CD4-positive, alpha-beta T cell treated with Interferon gamma for 1 hour (primary cell): ENCODE data around the gene PHC1.

Experiments
- DNase-seq: peaks from one replicate; pipeline ENCODE4 v3.0.0-alpha.2; 2020

Gene PHC1

DNA sequence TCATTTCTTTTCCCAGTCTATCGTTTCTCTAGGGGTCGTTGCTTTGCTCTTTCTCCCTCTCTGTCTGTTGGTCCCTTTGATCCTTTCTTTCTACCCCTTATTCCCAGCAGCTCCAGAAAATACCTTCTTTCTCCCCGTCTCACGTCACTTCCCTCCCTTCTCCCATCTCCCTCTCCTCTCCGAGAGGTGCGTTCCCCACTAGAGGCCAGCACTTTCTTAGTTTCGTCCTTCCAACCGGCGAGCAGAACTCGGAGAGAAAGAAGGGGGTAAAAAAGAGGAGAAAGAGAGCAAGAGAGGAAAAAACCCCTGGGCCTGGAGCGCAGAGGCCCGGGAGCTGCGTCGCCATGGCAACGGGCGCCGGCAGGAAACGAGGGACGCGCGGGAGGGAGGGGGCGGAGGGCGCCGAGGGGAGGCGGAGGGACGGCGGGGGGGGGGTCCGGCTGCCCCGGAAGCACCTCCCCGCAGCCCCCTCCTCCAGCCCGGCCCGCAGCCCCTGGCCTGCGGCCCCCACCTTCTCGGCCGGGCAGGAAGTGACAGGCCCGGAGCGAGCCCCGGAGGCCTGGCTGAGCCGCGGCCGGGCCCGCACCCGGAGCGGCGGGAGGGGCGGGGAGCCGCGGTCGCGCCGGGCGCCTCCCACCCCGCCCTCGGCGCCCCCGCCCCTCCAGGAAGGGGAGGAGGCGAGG is at the start of gene PHC1:
Gene PHC1 (plus strand): TSS at position 477 of the 683 bp plus-strand sequence. CDS start 3,169 bp downstream, outside the sequence.
- DNase-seq, result peak; percentile 80

DNA sequence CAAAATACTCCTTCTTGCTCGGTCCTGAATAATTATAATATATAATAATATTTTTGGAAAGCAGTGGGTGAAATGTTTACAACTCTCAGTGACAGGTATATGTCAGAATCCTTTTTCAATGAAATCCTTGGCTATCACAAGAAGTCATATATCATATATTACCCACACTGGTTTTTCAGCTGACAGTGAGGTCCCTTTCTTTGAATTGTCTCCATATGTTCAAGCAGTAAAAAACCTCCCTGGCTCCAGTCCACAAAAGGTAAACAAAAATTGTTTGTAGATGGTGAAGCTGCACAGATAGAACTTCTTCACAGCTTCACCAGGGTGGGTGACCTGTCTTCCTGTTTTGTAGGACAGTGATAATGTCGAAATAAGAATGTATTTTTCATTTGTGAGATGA is 47.9 kb upstream of the PHC1 start:
- no peak for DNase-seq

DNA sequence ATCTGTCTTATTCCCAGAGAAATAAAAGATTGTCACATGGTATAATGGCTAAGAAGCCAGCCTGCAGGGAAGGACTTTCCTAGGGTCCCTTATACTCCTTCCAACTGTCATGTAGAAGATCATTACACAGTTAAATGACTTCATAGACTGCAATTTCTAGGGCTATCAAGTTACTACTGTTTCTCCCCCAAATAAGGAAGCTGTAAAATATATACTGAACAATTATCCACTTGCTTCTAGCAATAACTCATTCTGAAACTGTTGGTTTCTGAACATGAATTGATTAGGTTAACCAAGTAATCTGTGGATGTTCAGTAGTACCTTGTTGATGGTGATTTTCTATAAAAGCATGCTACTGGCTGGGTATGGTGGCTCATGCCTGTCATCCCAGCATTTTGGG is 47.3 kb upstream of the PHC1 start:
- DNase-seq, result no peak

DNA sequence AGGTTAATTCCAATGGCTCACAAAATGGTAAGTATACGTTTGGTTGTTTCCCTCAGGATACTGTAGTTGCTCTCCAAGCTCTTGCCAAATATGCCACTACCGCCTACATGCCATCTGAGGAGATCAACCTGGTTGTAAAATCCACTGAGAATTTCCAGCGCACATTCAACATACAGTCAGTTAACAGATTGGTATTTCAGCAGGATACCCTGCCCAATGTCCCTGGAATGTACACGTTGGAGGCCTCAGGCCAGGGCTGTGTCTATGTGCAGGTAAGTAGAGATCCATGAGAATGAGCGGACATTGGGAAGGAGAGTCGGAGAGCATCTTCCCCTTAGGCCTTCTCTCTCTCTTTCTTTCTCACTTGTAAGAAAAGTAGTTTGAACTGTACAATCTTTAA is 46.5 kb upstream of the PHC1 start:
- DNase-seq, result no peak

DNA sequence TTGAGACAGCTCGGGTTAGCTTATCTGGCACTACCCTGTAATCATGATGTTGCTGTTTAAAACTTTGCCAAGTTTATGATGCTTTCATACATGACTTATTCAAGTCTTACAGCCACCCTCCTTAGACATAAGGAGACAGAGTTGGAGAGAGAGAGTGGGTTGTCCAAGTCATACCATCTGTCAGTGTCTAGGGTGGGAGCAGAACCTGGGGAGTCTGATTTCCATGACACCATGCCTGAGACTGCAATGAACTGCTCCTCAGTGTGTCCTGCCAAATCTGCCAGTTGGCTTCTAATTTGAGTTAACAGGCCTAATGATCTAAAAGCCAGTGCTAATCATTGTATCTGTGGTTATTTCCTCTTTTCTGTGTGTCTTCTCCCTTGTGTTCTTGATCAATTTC is 43.7 kb upstream of the PHC1 start:
- no peak for DNase-seq

DNA sequence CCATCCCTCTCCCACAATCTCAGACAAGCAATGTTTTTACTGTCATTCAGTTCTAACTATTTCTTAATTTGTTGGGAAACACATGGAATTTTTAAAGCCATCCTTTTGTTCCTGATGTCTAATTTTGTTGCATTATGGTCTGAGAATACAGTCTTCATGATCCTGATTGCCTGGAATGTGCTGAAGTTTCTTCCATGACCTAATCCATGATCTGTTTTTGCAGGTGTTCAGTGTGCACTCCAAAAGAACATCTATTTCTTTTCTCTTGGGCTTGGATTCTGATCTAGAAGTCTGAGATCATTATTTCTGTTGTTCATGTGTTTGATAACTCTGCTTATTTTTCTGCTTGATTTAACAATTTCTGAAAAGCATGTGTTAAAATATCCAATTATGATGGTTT is 43.2 kb upstream of the PHC1 start:
- no peak for DNase-seq

DNA sequence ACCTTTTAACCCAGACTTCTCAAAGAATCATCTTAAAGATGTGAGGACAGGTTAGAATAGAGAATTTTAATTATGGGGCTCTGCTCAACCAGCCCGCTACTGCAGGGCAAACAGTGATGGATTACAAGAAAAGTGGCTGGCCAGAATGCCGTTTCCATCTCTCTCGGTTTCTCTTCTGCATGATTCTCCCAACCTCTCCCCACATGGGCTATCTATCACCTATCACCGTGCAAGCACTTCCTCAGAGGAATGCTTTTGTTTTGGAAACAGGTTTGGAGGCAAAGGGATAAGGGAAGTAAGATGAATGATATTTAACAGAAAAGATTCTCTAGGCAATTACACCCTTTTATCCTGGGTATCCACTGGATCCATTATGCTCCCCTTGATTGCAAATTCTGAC is 37.4 kb upstream of the PHC1 start:
- DNase-seq, result no peak

DNA sequence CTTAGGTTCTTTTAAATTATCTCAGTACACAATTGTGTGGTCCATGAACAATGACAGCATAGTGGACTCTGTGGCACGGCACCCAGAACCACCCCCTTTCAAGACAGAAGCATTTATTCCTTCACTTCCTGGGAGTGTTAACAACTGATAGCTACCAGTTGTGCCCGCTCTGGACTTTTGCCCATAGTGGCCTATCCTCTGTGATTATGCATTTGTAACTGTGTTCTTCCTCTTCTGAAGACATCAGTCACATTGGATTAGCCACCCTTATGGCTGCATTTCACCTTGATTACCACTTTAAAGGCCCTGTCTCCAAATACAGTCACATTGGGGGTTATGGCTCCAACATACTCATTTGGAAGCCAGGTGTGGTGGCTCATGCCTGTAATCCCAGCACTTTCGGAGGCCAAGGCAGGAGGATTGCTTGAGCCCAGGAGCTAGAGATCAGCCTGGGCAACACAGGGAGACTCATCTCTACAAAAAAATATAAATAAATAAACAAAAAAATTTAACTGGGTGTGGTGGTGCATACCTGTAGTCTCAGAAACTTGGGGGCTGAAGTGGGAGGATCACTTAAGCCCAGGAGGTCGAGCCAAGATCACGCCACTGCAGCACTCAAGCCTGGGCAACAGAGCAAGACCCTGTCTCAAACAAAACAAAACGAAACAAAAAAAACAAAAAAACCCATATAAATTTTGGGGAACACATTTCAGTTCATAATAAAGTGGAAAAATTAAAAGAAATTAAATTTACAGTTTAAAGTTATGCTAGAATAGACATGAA is 27.6 kb upstream of the PHC1 start:
- DNase-seq, result no peak

DNA sequence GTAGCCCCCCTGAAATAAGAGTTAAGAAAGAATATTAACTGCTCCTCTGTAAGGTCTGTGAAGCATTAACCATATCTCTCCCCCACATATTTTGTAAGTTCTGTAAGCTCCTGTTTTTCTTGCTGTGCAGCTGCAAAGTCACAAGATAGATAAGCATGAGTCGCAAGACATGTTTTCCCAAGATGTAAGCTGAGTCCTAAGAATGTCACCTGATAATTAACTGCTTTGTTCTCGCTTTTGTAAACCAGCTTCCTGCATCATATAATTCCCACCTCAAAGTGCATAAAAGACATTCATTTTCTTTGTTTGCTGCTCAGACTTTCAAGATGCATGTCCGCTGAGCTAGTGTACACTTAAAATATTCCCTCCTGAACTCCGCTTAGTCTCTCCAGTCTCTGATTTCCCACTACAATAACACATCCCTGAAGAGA is 27.0 kb upstream of the PHC1 start:
- DNase-seq, result no peak

DNA sequence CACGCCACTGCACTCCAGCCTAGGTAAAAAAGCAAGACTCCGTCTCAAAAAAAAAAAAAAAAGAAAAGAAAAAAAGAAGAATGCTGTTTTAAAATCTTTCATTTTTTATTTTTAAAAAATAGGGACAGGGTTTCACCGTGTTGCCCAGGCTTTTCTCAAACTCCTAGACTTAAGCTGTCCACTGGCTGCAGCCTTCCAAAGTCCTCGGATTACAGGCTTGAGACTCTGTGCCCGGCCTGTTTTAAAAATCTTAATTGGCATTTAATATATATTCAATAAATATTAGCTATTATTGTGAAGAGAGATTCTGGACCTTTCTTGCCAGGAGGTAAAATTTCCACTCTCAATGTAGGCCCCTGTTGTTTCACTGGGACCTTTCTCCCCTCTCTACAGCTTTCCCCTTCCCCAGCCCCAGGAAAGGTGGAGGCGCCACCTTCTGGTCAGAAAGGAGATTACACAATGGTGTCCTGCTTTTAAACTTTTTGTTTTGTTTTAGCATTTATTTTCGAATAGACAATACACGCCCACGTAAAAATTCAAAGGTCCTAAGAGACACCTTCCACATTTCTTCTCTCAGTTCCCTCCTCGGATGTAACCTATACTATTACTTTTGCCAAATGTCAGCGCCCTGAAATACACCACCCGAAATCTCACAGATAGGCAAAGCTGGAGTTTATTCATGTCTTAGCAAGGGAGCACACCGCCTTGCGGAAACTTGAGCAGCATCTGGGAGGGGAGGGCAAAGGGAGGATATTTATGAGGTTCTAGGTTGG is 23.8 kb upstream of the PHC1 start:
- peak; percentile 26 for DNase-seq

DNA sequence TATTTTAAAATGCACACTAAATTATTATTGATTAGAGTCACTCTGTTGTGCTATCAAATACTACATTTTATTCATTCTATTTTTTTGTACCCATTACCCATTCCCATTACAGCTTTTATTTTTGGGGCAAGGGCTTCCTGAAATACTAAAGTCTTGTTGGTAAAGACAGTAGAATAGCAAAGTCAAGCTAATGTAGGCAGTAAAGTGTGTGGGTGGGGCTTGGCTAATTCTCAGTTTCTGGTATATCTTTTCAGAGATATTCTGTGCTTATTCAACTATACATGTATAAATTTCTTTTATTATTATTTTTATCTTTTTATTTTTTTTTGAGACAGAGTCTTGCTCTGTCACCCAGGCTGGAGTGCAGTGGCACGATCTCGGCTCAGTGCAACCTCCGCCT is 22.3 kb upstream of the PHC1 start:
- DNase-seq, result no peak

DNA sequence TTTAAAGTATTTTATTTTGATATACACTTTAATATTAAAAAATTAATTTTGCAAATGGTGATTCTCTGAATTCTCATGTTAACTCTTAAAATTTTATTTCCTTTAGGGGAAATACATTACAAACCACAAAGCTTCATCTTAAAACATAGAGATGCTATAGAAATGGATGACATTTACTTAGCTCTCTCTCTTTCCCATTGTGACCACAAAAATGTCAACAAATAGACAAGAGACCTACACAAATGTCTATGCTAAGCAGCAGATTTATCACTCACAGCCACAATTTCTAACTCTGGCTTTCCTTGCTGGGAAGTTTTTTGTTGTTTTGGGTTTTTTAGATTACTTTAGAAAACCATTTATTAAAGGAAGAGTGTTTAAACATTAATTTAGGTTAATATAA is 19.9 kb upstream of the PHC1 start:
- no peak for DNase-seq

DNA sequence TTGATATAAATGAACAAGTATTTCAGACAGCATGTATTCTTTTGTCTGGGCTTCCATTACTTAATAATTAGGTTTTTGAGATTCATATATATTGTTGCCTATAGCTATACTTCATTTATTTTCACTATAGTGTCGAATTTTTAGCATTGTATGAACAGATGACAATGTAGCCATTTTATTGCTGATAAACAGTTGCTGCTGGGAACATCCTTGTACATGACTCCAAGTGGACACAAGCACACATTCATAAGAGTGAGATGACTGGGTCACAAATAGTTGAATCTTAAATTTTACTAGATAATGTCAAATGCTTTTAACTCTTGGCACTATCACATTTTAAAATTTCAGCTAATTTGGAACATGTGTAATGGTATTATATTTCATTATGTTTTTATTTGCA is 19.3 kb upstream of the PHC1 start:
- DNase-seq, result no peak

DNA sequence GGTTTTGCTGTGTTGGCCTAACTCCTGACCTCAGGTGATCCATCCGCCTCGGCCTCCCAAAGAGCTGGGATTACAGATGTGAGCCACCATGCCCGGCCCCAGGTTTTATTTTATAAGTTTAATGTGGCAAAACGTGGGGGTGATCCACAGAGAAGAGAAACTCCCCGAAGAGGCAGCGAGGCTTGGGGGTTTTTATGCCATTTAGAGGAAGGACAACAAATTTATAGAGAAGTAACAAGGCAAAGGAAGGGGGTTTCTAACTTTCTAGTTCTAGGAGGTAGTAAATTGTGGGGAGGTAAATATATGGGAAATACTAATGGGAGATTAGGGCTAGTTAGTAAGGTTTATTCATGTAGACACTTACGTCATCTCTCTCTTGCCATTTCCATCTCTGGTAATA is 17.2 kb upstream of the PHC1 start:
- DNase-seq, result no peak

DNA sequence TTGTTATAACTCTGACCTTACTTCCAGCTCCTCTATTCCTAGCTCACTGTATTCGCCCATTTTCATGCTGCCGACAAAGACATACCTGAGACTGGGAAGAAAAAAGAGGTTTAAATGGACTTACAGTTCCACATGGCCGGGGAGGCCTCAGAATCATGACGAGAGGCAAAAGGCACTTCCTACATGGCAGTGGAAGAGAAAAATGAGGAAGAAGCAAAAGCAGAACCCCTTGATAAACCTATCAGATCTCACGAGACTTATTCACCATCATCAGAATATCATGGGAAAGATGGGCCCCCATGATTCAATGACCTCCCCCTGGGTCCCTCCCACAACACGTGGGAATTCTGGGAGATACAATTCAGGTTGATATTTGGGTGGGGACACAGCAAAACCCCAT is 14.5 kb upstream of the PHC1 start:
- DNase-seq, result no peak

DNA sequence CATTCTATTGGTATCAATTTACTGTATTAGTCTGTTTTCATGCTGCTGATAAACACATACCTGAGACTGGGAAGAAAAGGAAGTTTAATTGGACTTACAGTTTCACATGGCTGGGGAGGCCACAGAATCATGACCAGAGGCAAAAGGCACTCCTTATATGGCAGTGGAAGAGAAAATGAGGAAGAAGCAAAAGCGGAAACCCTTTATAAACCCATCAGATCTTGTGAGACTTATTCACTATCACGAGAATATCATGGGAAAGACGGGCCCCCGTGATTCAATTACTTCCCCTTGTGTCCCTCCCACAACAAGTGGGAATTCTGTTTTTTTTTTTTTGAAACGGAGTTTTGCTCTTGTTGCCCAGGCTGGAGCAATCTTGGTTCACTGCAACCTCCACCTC is 11.6 kb upstream of the PHC1 start:
- peak; percentile 25 for DNase-seq

DNA sequence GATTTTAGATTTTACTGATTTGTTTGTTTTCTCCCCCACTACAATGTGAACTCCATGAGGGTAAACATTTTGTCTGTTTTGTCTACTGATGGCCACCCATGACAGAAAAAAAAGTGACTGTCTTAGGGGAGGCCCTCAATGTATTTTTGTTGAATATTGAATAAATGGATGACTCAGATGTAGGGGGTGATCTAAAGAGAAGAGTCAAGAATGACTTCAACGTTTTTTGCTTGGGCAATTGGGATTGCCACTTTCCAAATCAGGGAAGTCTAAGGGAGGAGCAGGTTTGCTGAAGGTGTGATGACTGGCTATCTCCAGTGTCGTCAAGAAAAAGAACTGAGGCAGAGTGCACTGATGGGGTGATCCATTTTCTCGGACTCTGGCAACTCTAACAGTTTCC is 10.7 kb upstream of the PHC1 start:
- no peak for DNase-seq

DNA sequence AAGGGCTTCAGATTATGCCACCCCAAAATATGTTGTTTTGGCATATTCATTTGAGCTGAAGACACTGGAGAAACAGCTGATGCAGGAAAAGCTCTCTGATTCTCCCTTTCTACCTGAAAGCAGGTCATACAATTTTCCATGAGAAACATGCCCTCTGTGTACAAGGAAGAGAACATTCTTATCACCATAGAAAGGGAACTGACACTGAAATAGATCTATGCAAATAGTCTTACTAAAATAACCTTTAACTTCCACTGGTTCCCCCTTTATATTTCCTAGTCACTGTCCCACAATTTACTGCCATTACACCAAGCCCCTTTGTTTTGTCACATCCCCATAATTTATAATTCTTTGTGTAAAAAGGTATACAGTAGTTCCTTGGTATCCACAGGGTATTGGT is 9.6 kb upstream of the PHC1 start:
- no peak for DNase-seq

DNA sequence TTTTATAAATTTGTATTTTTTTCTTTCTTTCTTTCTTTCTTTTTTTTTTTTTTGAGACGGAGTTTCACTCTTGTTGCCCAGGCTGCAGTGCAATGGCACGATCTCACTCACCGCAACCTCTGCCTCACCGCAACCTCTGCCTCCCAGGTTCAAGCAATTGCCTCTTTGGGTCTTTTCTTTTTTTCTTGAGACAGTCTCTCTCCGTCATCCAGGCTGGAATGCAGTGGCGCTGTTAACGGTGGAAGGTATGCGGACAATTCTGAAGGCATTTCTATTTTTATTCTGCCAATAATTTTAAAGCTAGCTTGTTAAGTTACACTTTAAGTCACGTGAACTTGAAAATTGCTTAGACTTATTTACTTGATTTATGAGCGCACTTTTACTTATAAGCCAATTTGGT is 8.8 kb upstream of the PHC1 start:
- DNase-seq, result no peak

DNA sequence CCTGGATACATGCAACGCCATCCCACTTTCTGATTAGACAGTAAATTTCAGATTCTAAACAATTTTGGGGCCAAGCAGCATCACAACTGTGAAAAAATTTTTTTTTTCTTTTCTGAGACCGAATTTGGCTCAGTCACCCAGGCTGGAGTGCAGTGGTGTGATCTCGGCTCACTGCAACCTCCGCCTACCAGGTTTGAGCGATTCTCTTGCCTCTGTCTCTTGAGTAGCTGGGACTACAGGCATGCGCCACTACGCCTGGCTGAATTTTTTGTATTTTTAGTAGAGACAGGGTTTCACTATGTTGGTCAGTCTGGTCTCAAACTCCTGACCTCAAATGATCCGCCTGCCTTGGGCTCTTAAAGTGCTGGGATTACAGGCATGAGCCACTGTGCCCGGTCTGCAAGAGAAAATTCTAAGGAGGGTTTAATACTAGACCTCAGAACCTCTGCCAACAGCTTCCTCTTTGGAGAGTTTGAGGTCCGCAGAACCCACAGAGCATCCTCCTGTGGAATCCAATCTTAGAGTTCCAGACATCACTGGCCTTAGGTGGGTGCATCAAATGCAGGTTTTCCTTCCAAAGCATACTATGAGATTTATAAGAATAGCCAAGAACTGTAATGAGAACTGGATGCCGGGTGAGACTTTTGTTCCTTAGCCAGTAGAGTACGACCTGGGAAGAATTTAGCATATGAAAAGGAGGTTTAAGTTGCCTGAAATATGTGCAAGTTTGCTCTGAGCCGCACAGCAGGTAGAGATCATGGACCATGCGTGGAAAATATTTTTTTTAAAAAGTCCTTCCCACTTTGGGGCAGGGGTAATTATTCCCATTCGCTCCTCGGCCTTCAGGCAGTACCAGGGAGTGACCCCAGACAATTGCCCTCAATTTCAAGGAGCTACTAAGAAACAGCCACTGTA is 7.8 kb upstream of the PHC1 start:
- no peak for DNase-seq

DNA sequence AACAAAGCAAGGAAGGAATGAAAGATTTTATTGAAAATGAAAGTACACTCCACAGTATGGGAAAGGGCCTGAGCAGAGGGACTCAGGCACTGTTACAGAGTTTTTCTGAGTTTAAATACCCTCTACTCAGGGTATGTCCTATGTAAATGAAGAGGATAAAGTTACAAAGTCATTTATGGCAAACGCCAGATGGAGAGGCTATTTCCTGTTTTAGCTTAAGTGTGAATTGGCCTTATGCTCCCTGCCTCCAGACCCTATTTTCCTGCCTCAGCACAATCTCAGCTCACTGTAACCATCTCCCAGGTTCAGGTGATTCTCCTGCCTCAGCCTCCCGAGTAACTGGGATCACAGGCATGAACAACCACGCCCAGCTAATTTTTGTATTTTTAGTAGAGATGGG is 6.8 kb upstream of the PHC1 start:
- DNase-seq, result no peak

DNA sequence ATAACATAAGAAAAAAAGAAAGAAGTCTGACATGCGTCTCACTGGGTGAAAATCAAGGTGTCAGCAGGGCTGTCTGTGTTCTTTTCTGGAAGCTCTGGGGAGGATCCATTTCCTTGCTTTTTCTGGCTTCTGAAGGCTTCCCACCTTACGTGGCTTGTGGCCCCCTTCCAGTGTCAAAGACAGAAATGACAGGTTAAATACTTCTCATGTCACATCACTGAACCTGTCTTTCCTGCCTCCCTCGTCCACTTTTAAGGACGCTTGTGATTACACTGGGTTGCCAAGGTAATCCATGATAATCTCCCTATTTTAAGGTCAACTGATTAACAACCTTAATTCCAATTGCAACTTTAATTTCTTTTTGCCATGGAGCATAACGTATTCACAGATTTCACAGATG is 4.6 kb upstream of the PHC1 start:
- no peak for DNase-seq
